DOHH2 (cell line): ENCODE data around the gene TNS1.

ENCODE experiments used
- H3F3A ChIP-seq: fragments of 200-600 bp; sonication (generic), shearing (Covaris generic); 2 replicates; pipeline ENCODE4 v1.6.0; 2016; ENCODE audit warnings: antibody characterized with exemption, mild to moderate bottlenecking; ENCODE audit not compliant: control insufficient read depth, insufficient read depth
- H3K27ac ChIP-seq: fragments of 200-600 bp; sonication (generic); 2 replicates; pipeline ENCODE4 v1.5.1; 2014; ENCODE audit warnings: low read depth, mild to moderate bottlenecking, low read length, moderate library complexity
- H3K27me3 ChIP-seq: fragments of 200-600 bp; sonication (generic); 2 replicates; pipeline ENCODE4 v1.6.1; 2014; ENCODE audit warnings: mild to moderate bottlenecking, low read length, mixed read lengths; ENCODE audit not compliant: control insufficient read depth
- H3K36me3 ChIP-seq: fragments of 200-600 bp; sonication (generic); 2 replicates; pipeline ENCODE4 v1.6.1; 2014; ENCODE audit warnings: mild to moderate bottlenecking, low read length, moderate library complexity, mixed read lengths; ENCODE audit not compliant: control insufficient read depth
- H3K4me1 ChIP-seq: fragments of 200-600 bp; sonication (generic); 2 replicates; pipeline ENCODE4 v1.6.1; 2014; ENCODE audit warnings: mild to moderate bottlenecking, low read length, mixed read lengths; ENCODE audit not compliant: control insufficient read depth
- H3K4me2 ChIP-seq: fragments of 200-600 bp; sonication (generic); 2 replicates; pipeline ENCODE4 v1.6.0; 2014; ENCODE audit warnings: mild to moderate bottlenecking, low read length, moderate library complexity
- H3K4me3 ChIP-seq: fragments of 200-600 bp; sonication (generic); 2 replicates; pipeline ENCODE4 v1.5.1; 2014; ENCODE audit warnings: mild to moderate bottlenecking, low read length, mixed read lengths
- H3K79me2 ChIP-seq: fragments of 200-600 bp; sonication (generic); 2 replicates; pipeline ENCODE4 v1.6.1; 2014; ENCODE audit warnings: mild to moderate bottlenecking, low read length, mixed read lengths; ENCODE audit not compliant: control insufficient read depth
- H3K9me2 ChIP-seq: fragments of 200-600 bp; sonication (generic); replicated peaks from 2 replicates; pipeline ENCODE4 v1.6.1; 2014; ENCODE audit warnings: mild to moderate bottlenecking, low read length, mixed read lengths; ENCODE audit not compliant: control insufficient read depth
- H3K9me3 ChIP-seq: fragments of 200-600 bp; sonication (generic); 2 replicates; pipeline ENCODE4 v1.6.1; 2014; ENCODE audit warnings: antibody characterized with exemption, low read length, mixed read lengths; ENCODE audit not compliant: control insufficient read depth, insufficient read depth
- H4K20me1 ChIP-seq: fragments of 200-600 bp; sonication (generic); 2 replicates; pipeline ENCODE4 v1.6.0; 2014; ENCODE audit warnings: low read depth, mild to moderate bottlenecking, antibody characterized with exemption, low read length, moderate library complexity; ENCODE audit not compliant: control insufficient read depth, insufficient read depth
- CTCF ChIP-seq: fragments of 200-600 bp; sonication (generic); IDR thresholded peaks from one replicate; pipeline ENCODE4 v1.5.1; 2014; ENCODE audit warnings: antibody characterized with exemption, mild to moderate bottlenecking, low read depth, low read length; ENCODE audit not compliant: poor library complexity, severe bottlenecking
- EZH2phosphoT487 ChIP-seq: fragments of 200-600 bp; sonication (generic); IDR thresholded peaks from 2 replicates; pipeline ENCODE4 v1.6.1; 2017; ENCODE audit warnings: borderline replicate concordance, mild to moderate bottlenecking, antibody characterized with exemption, low read length, moderate library complexity, mixed read lengths

The TNS1 gene

GRCh38 chr2:217997510-217997909, 5.3 kb downstream of the TNS1 start:
- Histone ChIP-seq H3K4me3 (no peak overlapping the region), H3F3A (no peaks in the 10 kb centered on the region), H3K4me2 (no peak overlapping the region), H3K4me1 (no peaks in the 10 kb centered on the region), H3K79me2 (no peaks in the 10 kb centered on the region), H3K36me3 (no peaks in the 10 kb centered on the region), H3K9me3 (no peaks in the 10 kb centered on the region), H4K20me1 (no peaks in the 10 kb centered on the region; the same call in 1 of the 2 replicates), H3K27me3 (no peaks in the 10 kb centered on the region), H3K27ac (no peak overlapping the region), H3K9me2 (no peaks in the 10 kb centered on the region)
- TF ChIP-seq CTCF (no peak), EZH2phosphoT487 (no peak)

- Histone ChIP-seq H3K36me3 (no peaks in the 10 kb centered on the region), H4K20me1 (no peaks in the 10 kb centered on the region; the same call in 1 of the 2 replicates), H3K9me2 (no peaks in the 10 kb centered on the region), H3K79me2 (no peaks in the 10 kb centered on the region), H3K27ac (no peak overlapping the region), H3K9me3 (no peaks in the 10 kb centered on the region), H3K4me2 (no peak overlapping the region), H3K4me1 (no peaks in the 10 kb centered on the region), H3F3A (no peaks in the 10 kb centered on the region), H3K4me3 (no peak overlapping the region), H3K27me3 (no peaks in the 10 kb centered on the region)
- no peak for TF ChIP-seq EZH2phosphoT487
- no peak for TF ChIP-seq CTCF
Observed at GRCh38 chr2:217996361-217996760, 6.4 kb downstream of the TNS1 start.

- Histone ChIP-seq H3K4me1 (no peaks in the 10 kb centered on the region), H4K20me1 (no peaks in the 10 kb centered on the region; the same call in 1 of the 2 replicates), H3K27me3 (no peaks in the 10 kb centered on the region), H3K9me3 (no peaks in the 10 kb centered on the region), H3K9me2 (no peaks in the 10 kb centered on the region), H3K79me2 (no peaks in the 10 kb centered on the region), H3K4me2 (no peak overlapping the region), H3F3A (no peaks in the 10 kb centered on the region), H3K27ac (no peak overlapping the region), H3K4me3 (no peak overlapping the region), H3K36me3 (no peaks in the 10 kb centered on the region)
- TF ChIP-seq EZH2phosphoT487 (no peak), CTCF (no peak)
Observed at GRCh38 chr2:217995731-217996231, 7.0 kb downstream of the TNS1 start.
